ENCODE measurements around the gene MRPS18C. TPM values are rescaled to one million over a fixed set of nuclear protein-coding genes. Genes with fewer than 3 reads are reported as not detected.
A peak's percentile ranks its signal among the peaks of the same experiment; 100 is the strongest.

Gene MRPS18C
- total and polyA plus RNA-seq, 9 of the 15 experiments (the other 6 are each of a cell fraction or from before 2014, with no cell fraction given) = 54.3 to 390 (median 138) TPM

DNA sequence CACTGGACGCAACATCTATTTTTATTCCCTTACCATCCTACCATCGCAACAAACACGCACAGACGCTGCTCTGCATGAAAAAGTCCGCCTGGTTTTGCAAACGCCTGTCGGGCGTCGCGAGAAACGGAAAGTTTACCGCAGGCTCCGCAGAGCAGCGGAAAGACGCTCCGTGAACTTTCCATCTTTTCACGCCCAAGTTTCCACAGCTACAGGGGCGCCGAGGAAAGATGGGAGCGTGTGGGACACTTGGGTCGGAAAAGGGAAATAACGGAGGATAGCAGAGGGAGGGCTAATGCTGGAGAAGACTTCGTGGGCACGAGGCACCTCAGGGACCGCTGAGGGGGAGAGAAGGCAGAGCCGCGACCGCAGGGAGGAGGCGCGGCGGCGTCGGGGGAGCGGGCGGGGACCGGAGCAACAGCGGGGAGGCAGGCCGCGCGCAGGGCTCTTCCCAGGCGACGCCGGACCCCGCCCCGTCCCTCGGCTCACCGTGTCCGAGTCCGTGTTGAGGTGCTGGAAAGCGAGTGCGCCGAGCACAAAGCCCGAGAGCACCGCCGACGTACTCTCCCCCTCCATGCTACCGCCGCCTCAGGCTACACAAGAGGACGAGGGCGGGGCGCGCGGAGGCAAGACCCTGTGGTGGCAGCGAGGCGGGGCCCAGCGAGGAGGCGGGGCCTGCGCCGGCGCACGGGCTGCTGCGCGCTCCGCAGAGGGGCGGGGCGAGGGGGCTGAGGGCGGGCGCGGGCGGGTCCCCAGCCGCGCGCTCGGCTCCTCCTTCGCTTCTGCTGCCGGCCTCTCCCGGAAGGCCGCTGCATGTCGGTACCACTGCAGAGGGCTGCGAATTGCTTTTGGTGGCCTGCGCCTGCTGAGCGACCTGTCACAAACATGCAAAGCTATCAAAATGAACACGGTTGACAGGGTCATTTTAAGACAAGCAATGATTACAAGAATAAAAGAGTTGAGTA, 28.9 kb downstream of the MRPS18C start, which contains the start of gene ABRAXAS1 (continued):
- TF ChIP-seq ZNF12 (CRISPR knock-in tag; IDR thresholded peaks at IDR 0.05) (peak; percentile 75; the same call in 1 of the 2 replicates), ZBTB1 (CRISPR knock-in tag; IDR thresholded peaks at IDR 0.05; ENCODE audit: borderline replicate concordance, low read depth) (peak; percentile 93), SMAD3 (CRISPR knock-in tag; conservative IDR thresholded peaks at IDR 0.05) (no peak), SAFB (IDR thresholded peaks at IDR 0.05; ENCODE audit: borderline replicate concordance, low read depth, low read length) (no peak), FOXK2 (conservative IDR thresholded peaks at IDR 0.05 in 1 of 2, IDR thresholded peaks at IDR 0.05 in 1 of 2; ENCODE audit: low read depth in 2 of 2) (no peak), UBTF (IDR thresholded peaks at IDR 0.05; ENCODE audit: borderline replicate concordance in 1 of 2, low read depth in 2 of 2, low read length in 2 of 2) (no peak; a peak in 2 of 4 replicates), SNIP1 (IDR thresholded peaks at IDR 0.05; ENCODE audit: low read depth) (no peak), FOXJ2 (tag; IDR thresholded peaks at IDR 0.05) (no peak), THRAP3 (IDR thresholded peaks at IDR 0.05; ENCODE audit: borderline replicate concordance) (no peak), ZNF518B (CRISPR knock-in tag; IDR thresholded peaks at IDR 0.05) (no peak), GATAD2B (IDR thresholded peaks at IDR 0.05; ENCODE audit: borderline replicate concordance) (no peak), RBM22 (IDR thresholded peaks at IDR 0.05; ENCODE audit: low read depth, low read length, poor library complexity, severe bottlenecking) (peak; percentile 59), POLR2A (conservative IDR thresholded peaks at IDR 0.05) (peak; percentile 84), ZNF3 (CRISPR knock-in tag; IDR thresholded peaks at IDR 0.05) (no peak), ZNF232 (CRISPR knock-in tag; IDR thresholded peaks at IDR 0.05) (no peak; the same call in 1 of the 2 replicates), TAF7 (tag; IDR thresholded peaks at IDR 0.05) (0 out of 2 replicates have a peak, but pooled peaks have one; percentile 33)
- TF ChIP-seq, protein P1, sequence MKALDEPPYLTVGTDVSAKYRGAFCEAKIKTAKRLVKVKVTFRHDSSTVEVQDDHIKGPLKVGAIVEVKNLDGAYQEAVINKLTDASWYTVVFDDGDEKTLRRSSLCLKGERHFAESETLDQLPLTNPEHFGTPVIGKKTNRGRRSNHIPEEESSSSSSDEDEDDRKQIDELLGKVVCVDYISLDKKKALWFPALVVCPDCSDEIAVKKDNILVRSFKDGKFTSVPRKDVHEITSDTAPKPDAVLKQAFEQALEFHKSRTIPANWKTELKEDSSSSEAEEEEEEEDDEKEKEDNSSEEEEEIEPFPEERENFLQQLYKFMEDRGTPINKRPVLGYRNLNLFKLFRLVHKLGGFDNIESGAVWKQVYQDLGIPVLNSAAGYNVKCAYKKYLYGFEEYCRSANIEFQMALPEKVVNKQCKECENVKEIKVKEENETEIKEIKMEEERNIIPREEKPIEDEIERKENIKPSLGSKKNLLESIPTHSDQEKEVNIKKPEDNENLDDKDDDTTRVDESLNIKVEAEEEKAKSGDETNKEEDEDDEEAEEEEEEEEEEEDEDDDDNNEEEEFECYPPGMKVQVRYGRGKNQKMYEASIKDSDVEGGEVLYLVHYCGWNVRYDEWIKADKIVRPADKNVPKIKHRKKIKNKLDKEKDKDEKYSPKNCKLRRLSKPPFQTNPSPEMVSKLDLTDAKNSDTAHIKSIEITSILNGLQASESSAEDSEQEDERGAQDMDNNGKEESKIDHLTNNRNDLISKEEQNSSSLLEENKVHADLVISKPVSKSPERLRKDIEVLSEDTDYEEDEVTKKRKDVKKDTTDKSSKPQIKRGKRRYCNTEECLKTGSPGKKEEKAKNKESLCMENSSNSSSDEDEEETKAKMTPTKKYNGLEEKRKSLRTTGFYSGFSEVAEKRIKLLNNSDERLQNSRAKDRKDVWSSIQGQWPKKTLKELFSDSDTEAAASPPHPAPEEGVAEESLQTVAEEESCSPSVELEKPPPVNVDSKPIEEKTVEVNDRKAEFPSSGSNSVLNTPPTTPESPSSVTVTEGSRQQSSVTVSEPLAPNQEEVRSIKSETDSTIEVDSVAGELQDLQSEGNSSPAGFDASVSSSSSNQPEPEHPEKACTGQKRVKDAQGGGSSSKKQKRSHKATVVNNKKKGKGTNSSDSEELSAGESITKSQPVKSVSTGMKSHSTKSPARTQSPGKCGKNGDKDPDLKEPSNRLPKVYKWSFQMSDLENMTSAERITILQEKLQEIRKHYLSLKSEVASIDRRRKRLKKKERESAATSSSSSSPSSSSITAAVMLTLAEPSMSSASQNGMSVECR (CRISPR knock-in tag; IDR thresholded peaks at IDR 0.05) = peak; percentile 71
